ENCODE data around the gene MAP2. TPM values are rescaled to one million over a fixed set of nuclear protein-coding genes. Genes with fewer than 3 reads are reported as not detected.

The MAP2 gene
- total and polyA plus RNA-seq, 2 experiments from 2014 or later: 2.9 to 4.4 TPM

DNA sequence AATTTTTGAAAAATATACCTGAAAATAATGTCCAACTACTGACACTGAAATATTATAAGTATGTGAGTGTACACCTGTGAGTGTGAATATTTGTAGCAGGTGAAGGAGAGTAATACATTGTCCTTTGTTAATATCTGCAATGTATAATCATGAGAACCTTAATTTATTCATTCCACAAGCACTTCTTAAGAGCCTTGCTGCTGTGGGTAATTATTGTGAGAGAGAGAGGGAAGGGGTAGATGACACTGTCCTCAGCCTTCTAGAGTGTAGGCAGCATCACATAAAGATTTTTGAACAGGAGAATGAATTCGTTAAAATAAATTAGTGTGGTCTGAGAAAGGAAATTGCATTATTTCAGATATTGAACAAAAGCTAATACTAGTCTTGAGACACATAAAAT lies 157.2 kb downstream of the MAP2 start (continued):
- TF ChIP-seq ETS1 (IDR thresholded peaks at IDR 0.05): no peak
- no peak for TF ChIP-seq EZH2phosphoT487 (IDR thresholded peaks at IDR 0.05; ENCODE audit: unreplicated experiment)
- no peak for TF ChIP-seq NANOG (IDR thresholded peaks at IDR 0.05; ENCODE audit: borderline replicate concordance)
- no peak for TF ChIP-seq CREB1 (CRISPR knock-in tag; IDR thresholded peaks at IDR 0.05; ENCODE audit: low read depth)
- no peak for TF ChIP-seq POLR2AphosphoS5 (IDR thresholded peaks at IDR 0.05; ENCODE audit: low read depth)
- TF ChIP-seq REST (IDR thresholded peaks at IDR 0.05; ENCODE audit: unreplicated experiment): no peak
- no peak for TF ChIP-seq EZH2 (IDR thresholded peaks at IDR 0.05; ENCODE audit: low read depth, unreplicated experiment)
- TF ChIP-seq ZNF331 (CRISPR knock-in tag; IDR thresholded peaks at IDR 0.05; ENCODE audit: low read depth): no peak

GRCh38 chr2:209582281-209582680 lies 158.4 kb downstream of the MAP2 start:
- DNase-seq (ENCODE audit: low spot score): no peak
- ATAC-seq: no peak
- Histone ChIP-seq H3K36me3 (ENCODE audit: insufficient read depth) (no peaks in the 10 kb centered on the region), H3K27me3 (ENCODE audit: insufficient read depth) (no peaks in the 10 kb centered on the region), H3K4me1 (ENCODE audit: insufficient read depth) (peaks cover 16% of the 10 kb centered on the region; the same call in 1 of the 2 replicates), H3K79me2 (replicated peaks; ENCODE audit: insufficient read depth) (no peaks in the 10 kb centered on the region), H3K4me3 (no peak overlapping the region), H4K20me1 (replicated peaks; ENCODE audit: insufficient read depth) (no peaks in the 10 kb centered on the region), H2AFZ (no peak overlapping the region), H3K27ac (ENCODE audit: low read depth) (no peak overlapping the region), H3F3A (replicated peaks; ENCODE audit: low read depth) (no peaks in the 10 kb centered on the region), H3K4me2 (no peak overlapping the region), H3K9me2 (ENCODE audit: insufficient read depth) (no peaks in the 10 kb centered on the region)
- H3K36me3 Mint-ChIP-seq (ENCODE audit: low read depth): no peaks in the 10 kb centered on the region
- H3K4me1 Mint-ChIP-seq: peaks cover 30% of the 10 kb centered on the region
- no peaks in the 10 kb centered on the region for H3K9me3 Mint-ChIP-seq
- no peak overlapping the region for H3K4me3 Mint-ChIP-seq
- no peak overlapping the region for H3K27ac Mint-ChIP-seq
- H3K27me3 Mint-ChIP-seq (ENCODE audit: insufficient read depth, low read depth, poor library complexity): peaks cover 2% of the 10 kb centered on the region
- TF ChIP-seq, protein P1, sequence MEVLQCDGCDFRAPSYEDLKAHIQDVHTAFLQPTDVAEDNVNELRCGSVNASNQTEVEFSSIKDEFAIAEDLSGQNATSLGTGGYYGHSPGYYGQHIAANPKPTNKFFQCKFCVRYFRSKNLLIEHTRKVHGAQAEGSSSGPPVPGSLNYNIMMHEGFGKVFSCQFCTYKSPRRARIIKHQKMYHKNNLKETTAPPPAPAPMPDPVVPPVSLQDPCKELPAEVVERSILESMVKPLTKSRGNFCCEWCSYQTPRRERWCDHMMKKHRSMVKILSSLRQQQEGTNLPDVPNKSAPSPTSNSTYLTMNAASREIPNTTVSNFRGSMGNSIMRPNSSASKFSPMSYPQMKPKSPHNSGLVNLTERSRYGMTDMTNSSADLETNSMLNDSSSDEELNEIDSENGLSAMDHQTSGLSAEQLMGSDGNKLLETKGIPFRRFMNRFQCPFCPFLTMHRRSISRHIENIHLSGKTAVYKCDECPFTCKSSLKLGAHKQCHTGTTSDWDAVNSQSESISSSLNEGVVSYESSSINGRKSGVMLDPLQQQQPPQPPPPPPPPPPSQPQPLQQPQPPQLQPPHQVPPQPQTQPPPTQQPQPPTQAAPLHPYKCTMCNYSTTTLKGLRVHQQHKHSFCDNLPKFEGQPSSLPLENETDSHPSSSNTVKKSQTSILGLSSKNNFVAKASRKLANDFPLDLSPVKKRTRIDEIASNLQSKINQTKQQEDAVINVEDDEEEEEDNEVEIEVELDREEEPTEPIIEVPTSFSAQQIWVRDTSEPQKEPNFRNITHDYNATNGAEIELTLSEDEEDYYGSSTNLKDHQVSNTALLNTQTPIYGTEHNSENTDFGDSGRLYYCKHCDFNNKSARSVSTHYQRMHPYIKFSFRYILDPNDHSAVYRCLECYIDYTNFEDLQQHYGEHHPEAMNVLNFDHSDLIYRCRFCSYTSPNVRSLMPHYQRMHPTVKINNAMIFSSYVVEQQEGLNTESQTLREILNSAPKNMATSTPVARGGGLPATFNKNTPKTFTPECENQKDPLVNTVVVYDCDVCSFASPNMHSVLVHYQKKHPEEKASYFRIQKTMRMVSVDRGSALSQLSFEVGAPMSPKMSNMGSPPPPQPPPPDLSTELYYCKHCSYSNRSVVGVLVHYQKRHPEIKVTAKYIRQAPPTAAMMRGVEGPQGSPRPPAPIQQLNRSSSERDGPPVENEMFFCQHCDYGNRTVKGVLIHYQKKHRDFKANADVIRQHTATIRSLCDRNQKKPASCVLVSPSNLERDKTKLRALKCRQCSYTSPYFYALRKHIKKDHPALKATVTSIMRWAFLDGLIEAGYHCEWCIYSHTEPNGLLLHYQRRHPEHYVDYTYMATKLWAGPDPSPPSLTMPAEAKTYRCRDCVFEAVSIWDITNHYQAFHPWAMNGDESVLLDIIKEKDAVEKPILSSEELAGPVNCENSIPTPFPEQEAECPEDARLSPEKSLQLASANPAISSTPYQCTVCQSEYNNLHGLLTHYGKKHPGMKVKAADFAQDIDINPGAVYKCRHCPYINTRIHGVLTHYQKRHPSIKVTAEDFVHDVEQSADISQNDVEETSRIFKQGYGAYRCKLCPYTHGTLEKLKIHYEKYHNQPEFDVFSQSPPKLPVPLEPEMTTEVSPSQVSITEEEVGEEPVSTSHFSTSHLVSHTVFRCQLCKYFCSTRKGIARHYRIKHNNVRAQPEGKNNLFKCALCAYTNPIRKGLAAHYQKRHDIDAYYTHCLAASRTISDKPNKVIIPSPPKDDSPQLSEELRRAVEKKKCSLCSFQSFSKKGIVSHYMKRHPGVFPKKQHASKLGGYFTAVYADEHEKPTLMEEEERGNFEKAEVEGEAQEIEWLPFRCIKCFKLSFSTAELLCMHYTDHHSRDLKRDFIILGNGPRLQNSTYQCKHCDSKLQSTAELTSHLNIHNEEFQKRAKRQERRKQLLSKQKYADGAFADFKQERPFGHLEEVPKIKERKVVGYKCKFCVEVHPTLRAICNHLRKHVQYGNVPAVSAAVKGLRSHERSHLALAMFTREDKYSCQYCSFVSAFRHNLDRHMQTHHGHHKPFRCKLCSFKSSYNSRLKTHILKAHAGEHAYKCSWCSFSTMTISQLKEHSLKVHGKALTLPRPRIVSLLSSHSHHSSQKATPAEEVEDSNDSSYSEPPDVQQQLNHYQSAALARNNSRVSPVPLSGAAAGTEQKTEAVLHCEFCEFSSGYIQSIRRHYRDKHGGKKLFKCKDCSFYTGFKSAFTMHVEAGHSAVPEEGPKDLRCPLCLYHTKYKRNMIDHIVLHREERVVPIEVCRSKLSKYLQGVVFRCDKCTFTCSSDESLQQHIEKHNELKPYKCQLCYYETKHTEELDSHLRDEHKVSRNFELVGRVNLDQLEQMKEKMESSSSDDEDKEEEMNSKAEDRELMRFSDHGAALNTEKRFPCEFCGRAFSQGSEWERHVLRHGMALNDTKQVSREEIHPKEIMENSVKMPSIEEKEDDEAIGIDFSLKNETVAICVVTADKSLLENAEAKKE (CRISPR knock-in tag; IDR thresholded peaks at IDR 0.05): no peak
- TF ChIP-seq ZNF114 (CRISPR knock-in tag; IDR thresholded peaks at IDR 0.05) (no peak), POLR2AphosphoS5 (IDR thresholded peaks at IDR 0.05; ENCODE audit: low read depth) (no peak), JUNB (IDR thresholded peaks at IDR 0.05; ENCODE audit: unreplicated experiment) (no peak), ZNF331 (CRISPR knock-in tag; IDR thresholded peaks at IDR 0.05; ENCODE audit: low read depth) (no peak), EZH2 (IDR thresholded peaks at IDR 0.05; ENCODE audit: low read depth, unreplicated experiment) (no peak), NANOG (IDR thresholded peaks at IDR 0.05; ENCODE audit: borderline replicate concordance) (no peak), STAT1 (IDR thresholded peaks at IDR 0.05; ENCODE audit: unreplicated experiment) (no peak), ETS1 (IDR thresholded peaks at IDR 0.05) (no peak)

Data from GM23338 (cell line).